Loucy (cell line): Measurements from ENCODE around the gene ARRDC1.

Source experiments
- EZH2phosphoT487 ChIP-seq: fragments of 200-600 bp; IDR thresholded peaks from 2 replicates; pipeline ENCODE4 v1.6.1; 2018; ENCODE audit warnings: antibody characterized with exemption, mild to moderate bottlenecking, moderate library complexity, borderline replicate concordance
- TF ChIP-seq, protein P1 (sequence below): fragments of 200-600 bp; sonication (generic); conservative IDR thresholded peaks from 2 replicates; pipeline ENCODE4 v1.5.1; 2014; ENCODE audit warnings: mild to moderate bottlenecking, antibody characterized with exemption, low read length

- TF ChIP-seq, protein P1, sequence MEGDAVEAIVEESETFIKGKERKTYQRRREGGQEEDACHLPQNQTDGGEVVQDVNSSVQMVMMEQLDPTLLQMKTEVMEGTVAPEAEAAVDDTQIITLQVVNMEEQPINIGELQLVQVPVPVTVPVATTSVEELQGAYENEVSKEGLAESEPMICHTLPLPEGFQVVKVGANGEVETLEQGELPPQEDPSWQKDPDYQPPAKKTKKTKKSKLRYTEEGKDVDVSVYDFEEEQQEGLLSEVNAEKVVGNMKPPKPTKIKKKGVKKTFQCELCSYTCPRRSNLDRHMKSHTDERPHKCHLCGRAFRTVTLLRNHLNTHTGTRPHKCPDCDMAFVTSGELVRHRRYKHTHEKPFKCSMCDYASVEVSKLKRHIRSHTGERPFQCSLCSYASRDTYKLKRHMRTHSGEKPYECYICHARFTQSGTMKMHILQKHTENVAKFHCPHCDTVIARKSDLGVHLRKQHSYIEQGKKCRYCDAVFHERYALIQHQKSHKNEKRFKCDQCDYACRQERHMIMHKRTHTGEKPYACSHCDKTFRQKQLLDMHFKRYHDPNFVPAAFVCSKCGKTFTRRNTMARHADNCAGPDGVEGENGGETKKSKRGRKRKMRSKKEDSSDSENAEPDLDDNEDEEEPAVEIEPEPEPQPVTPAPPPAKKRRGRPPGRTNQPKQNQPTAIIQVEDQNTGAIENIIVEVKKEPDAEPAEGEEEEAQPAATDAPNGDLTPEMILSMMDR, result no peak
- no peak for TF ChIP-seq EZH2phosphoT487
Measured at GRCh38 chr9:137603879-137604278, 1.6 kb upstream of the ARRDC1 start.
